Activated naive CD8-positive, alpha-beta T cell treated with anti-CD3 and anti-CD28 coated beads for 36 hours (primary cell): ENCODE results near the gene PSMF1. TPM values are rescaled to one million over a fixed set of nuclear protein-coding genes. Genes with fewer than 3 reads are reported as not detected.
"Not testable (repeated sequence)": the region's sequence is repeated elsewhere in the genome, so short reads cannot be mapped to it uniquely, and the experiment has no call there.

Experiments used
- DNase-seq: peaks from one replicate; pipeline ENCODE4 v3.0.0; 2021
- H3K27ac Mint-ChIP-seq: one replicate; pipeline ENCODE4 v1.8.0; 2022; ENCODE audit warnings: mild to moderate bottlenecking, moderate library complexity, mixed read lengths
- H3K27me3 Mint-ChIP-seq: one replicate; pipeline ENCODE4 v1.8.0; 2022; ENCODE audit warnings: mild to moderate bottlenecking, mixed read lengths
- H3K36me3 Mint-ChIP-seq: one replicate; pipeline ENCODE4 v1.8.0; 2021; ENCODE audit warnings: mild to moderate bottlenecking, mixed read lengths
- H3K4me1 Mint-ChIP-seq: one replicate; pipeline ENCODE4 v1.8.0; 2021; ENCODE audit warnings: mixed read lengths
- H3K4me3 Mint-ChIP-seq: one replicate; pipeline ENCODE4 v1.8.0; 2022; ENCODE audit warnings: mild to moderate bottlenecking, moderate library complexity, mixed read lengths
- H3K9me3 Mint-ChIP-seq: one replicate; pipeline ENCODE4 v1.8.0; 2022; ENCODE audit warnings: mixed read lengths
- total RNA-seq, 2 experiments: library from RNA; stranded (reverse); gene quantifications; one replicate each; pipeline ENCODE4 v1.2.3, GENCODE V29; 2021

Gene PSMF1
- total RNA-seq, 2 experiments from 2014 or later = 180 to 192 TPM

- peaks cover 61% of the 10 kb centered on the region for H3K36me3 Mint-ChIP-seq
- H3K27ac Mint-ChIP-seq = no peak overlapping the region
- no peaks in the 10 kb centered on the region for H3K9me3 Mint-ChIP-seq
- H3K4me1 Mint-ChIP-seq = peaks cover 22% of the 10 kb centered on the region
- H3K27me3 Mint-ChIP-seq = no peaks in the 10 kb centered on the region
- DNase-seq = no peak
- H3K4me3 Mint-ChIP-seq = no peak overlapping the region
Observed at GRCh38 chr20:1134355-1134754, 16.0 kb downstream of the PSMF1 start.

DNA sequence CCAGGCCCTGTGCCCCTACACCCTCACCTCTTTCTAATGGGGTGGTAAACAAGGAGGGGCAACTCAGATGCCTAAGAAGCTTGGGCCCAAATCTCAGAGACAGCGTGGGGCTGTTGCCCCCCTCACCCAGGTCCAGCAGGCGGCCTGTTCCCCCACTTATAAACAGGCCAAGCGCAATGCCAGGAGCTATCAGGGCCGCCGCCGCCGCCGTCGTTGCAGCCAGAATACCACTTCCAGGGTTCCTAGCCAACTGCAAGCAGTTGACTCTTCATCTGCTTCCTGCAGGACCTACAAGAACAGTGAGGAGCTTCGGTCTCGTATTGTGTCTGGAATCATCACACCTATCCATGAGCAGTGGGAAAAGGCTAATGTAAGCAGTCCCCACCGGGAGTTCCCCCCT lies 16.4 kb downstream of the PSMF1 start:
- peaks cover 58% of the 10 kb centered on the region for H3K36me3 Mint-ChIP-seq
- H3K27ac Mint-ChIP-seq = no peak overlapping the region
- DNase-seq = no peak
- no peak overlapping the region for H3K4me3 Mint-ChIP-seq
- peaks cover 22% of the 10 kb centered on the region for H3K4me1 Mint-ChIP-seq
- H3K27me3 Mint-ChIP-seq = no peaks in the 10 kb centered on the region
- no peaks in the 10 kb centered on the region for H3K9me3 Mint-ChIP-seq

DNA sequence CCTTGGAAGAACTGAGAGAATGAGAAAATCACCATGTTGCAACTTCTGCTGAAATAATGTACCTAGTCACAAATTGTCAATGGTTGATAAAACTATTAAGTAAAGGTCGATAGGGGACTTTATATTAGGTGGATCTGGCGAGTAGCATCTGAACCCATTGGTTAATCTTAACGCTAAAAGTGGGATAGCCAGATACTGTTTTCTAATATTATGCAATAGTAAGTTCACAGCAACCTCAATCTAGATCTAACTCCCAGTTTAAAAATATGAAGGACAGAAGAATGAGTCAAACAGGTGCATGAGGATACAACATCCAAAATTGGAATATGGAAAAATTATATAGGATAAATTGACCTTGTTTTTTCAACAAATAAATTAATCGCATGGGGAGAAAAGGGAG lies 18.8 kb downstream of the PSMF1 start:
- no peaks in the 10 kb centered on the region for H3K27me3 Mint-ChIP-seq
- H3K36me3 Mint-ChIP-seq = peaks cover 53% of the 10 kb centered on the region
- H3K4me3 Mint-ChIP-seq = no peak overlapping the region
- no peak overlapping the region for H3K27ac Mint-ChIP-seq
- no peaks in the 10 kb centered on the region for H3K9me3 Mint-ChIP-seq
- H3K4me1 Mint-ChIP-seq = peaks cover 17% of the 10 kb centered on the region
- DNase-seq = no peak

DNA sequence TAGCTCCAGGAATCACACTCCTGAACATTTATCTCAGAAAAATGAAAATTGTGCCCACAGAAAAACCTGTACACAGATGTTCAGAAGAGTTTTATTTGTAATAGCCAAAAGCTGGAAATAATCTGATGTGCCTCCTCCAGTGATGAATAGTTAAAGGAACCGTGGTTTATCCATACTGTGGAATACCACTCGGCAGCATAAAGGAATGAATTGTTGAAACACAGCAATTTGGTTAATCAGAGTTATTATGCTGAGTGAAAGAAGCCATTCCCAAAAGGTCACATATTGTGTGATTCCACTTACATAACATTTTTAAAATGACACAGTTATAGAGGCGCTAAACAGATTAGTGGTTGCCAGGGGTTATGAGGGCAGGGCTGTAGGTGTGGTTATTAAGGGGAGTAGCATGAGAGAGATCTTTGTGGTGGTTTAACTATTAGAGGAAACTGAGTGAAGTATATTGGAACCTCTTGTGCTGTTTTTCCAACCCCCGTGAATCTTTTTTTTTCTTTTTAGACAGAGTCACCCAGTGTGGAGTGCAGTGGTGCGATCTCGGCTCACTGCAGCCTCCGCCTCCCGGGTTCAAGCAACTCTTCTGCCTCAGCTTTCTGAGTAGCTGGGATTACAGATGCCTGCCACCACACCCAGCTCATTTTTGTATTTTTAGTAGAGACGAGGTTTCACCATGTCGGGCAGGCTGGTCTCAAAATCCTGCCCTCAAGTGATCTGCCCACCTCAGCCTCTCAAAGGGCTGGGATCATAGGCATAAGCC lies 26.2 kb downstream of the PSMF1 start:
- peaks cover 40% of the 10 kb centered on the region for H3K36me3 Mint-ChIP-seq
- no peaks in the 10 kb centered on the region for H3K9me3 Mint-ChIP-seq
- H3K27ac Mint-ChIP-seq = no peak overlapping the region
- no peak overlapping the region for H3K4me3 Mint-ChIP-seq
- H3K27me3 Mint-ChIP-seq = no peaks in the 10 kb centered on the region
- H3K4me1 Mint-ChIP-seq = peaks cover 15% of the 10 kb centered on the region
- DNase-seq = no peak

GRCh38 chr20:1146957-1147356 lies 28.6 kb downstream of the PSMF1 start:
- no peak overlapping the region for H3K4me3 Mint-ChIP-seq
- no peaks in the 10 kb centered on the region for H3K9me3 Mint-ChIP-seq
- DNase-seq = no peak
- peaks cover 39% of the 10 kb centered on the region for H3K36me3 Mint-ChIP-seq
- no peaks in the 10 kb centered on the region for H3K27me3 Mint-ChIP-seq
- no peak overlapping the region for H3K27ac Mint-ChIP-seq
- peaks cover 18% of the 10 kb centered on the region for H3K4me1 Mint-ChIP-seq

- peaks cover 14% of the 10 kb centered on the region for H3K4me1 Mint-ChIP-seq
- not testable (repeated sequence) for DNase-seq, H3K27me3 Mint-ChIP-seq, H3K9me3 Mint-ChIP-seq, H3K4me3 Mint-ChIP-seq, H3K27ac Mint-ChIP-seq
- peaks cover 52% of the 10 kb centered on the region for H3K36me3 Mint-ChIP-seq
Observed at GRCh38 chr20:1149812-1150211, 31.4 kb downstream of the PSMF1 start.

DNA sequence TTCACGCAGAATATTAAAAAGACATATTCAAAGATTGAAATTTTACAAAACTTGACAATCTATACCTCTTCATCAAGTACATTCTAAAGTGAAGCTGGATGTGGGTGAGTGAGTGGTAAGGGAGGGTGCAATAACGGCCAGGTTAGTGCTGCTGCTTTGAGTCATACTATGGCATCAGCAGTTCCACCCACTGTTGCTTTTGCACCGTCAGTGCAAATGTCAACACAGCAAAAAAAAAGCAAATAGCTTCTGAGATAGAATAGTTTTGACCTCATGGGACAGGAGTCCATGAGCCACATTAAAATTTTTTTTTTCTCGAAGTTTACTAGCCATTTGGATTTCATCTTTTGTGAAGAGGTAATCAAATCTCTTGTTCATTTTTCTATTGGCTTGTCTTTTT lies 31.8 kb downstream of the PSMF1 start:
- Mint-ChIP-seq H3K9me3 (no peaks in the 10 kb centered on the region), H3K27me3 (no peaks in the 10 kb centered on the region), H3K4me3 (no peak overlapping the region), H3K27ac (no peak overlapping the region), H3K36me3 (peaks cover 56% of the 10 kb centered on the region), H3K4me1 (peaks cover 14% of the 10 kb centered on the region)
- no peak for DNase-seq

GRCh38 chr20:1150968-1151367 lies 32.6 kb downstream of the PSMF1 start:
- Mint-ChIP-seq H3K4me3 (no peak overlapping the region), H3K36me3 (peaks cover 61% of the 10 kb centered on the region)

DNA sequence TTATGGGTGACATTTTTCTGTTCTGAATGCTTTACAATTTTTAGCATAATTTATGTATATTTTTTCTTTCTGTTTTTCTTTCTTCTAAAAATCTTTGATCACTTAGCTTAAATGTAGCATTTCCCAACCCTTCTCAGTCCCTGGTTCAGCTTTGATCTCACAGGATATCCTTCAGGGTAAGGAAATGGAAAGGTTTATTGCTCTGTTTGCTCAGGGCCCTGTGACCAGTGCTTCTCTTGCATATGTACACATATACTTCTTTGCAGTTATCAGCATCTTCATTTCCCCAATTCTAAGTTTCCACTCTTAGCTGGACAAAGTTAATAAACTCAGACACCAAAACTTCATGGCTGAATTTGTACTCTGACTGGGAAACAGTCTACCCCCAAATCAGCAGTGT lies 35.8 kb downstream of the PSMF1 start:
- no peak for DNase-seq
- H3K27ac Mint-ChIP-seq = no peak overlapping the region
- H3K9me3 Mint-ChIP-seq = no peaks in the 10 kb centered on the region
- H3K27me3 Mint-ChIP-seq = no peaks in the 10 kb centered on the region
- H3K4me3 Mint-ChIP-seq = no peak overlapping the region
- H3K4me1 Mint-ChIP-seq = peaks cover 5% of the 10 kb centered on the region
- H3K36me3 Mint-ChIP-seq = peaks cover 50% of the 10 kb centered on the region

More at GRCh38 chr20:1150968-1151367, 32.6 kb downstream of the PSMF1 start:
- no peaks in the 10 kb centered on the region for H3K9me3 Mint-ChIP-seq
- H3K4me1 Mint-ChIP-seq = peaks cover 12% of the 10 kb centered on the region
- no peak for DNase-seq
- no peaks in the 10 kb centered on the region for H3K27me3 Mint-ChIP-seq
- H3K27ac Mint-ChIP-seq = no peak overlapping the region

- H3K4me3 Mint-ChIP-seq = no peak overlapping the region
- DNase-seq = no peak
- H3K9me3 Mint-ChIP-seq = no peaks in the 10 kb centered on the region
- H3K27ac Mint-ChIP-seq = no peak overlapping the region
- H3K27me3 Mint-ChIP-seq = no peaks in the 10 kb centered on the region
- H3K36me3 Mint-ChIP-seq = peaks cover 47% of the 10 kb centered on the region
- H3K4me1 Mint-ChIP-seq = peaks cover 5% of the 10 kb centered on the region
Observed at GRCh38 chr20:1154691-1155090, 36.3 kb downstream of the PSMF1 start.

DNA sequence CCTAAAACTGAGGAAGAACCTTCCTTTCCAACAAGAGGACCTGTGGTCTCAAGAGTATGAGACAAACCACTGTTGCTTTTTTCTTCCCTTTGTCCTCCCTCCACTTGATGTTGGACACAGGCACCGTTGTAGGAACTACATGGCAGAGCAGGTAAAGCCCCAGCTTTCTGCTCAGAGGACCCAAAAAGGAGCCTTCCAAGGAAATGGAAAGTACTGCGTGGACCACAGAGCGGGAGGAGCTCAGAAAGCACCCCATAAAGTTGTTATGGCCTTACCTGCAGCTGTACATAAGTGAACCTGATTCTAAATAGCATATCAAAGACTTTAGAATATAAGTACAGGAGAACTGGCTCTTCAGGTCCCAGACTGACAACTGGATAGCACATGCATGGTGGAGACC lies 36.9 kb downstream of the PSMF1 start:
- no peak overlapping the region for H3K27ac Mint-ChIP-seq
- H3K4me3 Mint-ChIP-seq = no peak overlapping the region
- no peaks in the 10 kb centered on the region for H3K27me3 Mint-ChIP-seq
- no peak for DNase-seq
- H3K36me3 Mint-ChIP-seq = peaks cover 46% of the 10 kb centered on the region
- H3K9me3 Mint-ChIP-seq = no peaks in the 10 kb centered on the region
- H3K4me1 Mint-ChIP-seq = peaks cover 5% of the 10 kb centered on the region

- Mint-ChIP-seq H3K27ac (no peak overlapping the region), H3K27me3 (no peaks in the 10 kb centered on the region), H3K36me3 (peaks cover 26% of the 10 kb centered on the region), H3K4me1 (peaks cover 4% of the 10 kb centered on the region), H3K4me3 (no peak overlapping the region), H3K9me3 (no peaks in the 10 kb centered on the region)
- no peak for DNase-seq
Observed at GRCh38 chr20:1160496-1160895, 42.1 kb downstream of the PSMF1 start.

GRCh38 chr20:1160991-1161390 lies 42.6 kb downstream of the PSMF1 start:
- Mint-ChIP-seq H3K4me3 (no peak overlapping the region), H3K9me3 (no peaks in the 10 kb centered on the region), H3K4me1 (peaks cover 4% of the 10 kb centered on the region), H3K27ac (no peak overlapping the region), H3K27me3 (no peaks in the 10 kb centered on the region), H3K36me3 (peaks cover 24% of the 10 kb centered on the region)
- no peak for DNase-seq

DNA sequence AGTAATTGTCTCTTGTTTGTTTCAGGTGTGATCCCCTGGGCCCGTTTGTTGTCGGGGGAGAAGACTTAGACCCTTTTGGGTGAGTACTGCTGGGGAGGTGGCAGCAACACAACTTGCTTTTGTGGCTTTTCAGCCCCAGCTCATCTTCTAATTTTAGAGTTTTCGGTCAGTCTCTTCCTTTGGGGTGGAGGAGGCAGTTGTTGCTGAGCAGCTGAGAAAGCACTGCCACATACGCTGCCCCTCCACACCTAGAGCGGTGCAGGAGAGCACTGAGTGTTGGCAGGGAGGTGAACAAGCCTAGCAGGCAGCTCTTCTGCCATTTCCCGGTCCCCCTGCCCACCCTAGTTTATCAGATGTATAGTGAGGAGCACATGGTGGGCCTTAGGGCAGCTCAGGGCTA lies 44.7 kb downstream of the PSMF1 start:
- peaks cover 4% of the 10 kb centered on the region for H3K4me1 Mint-ChIP-seq
- peaks cover 32% of the 10 kb centered on the region for H3K36me3 Mint-ChIP-seq
- H3K9me3 Mint-ChIP-seq = no peaks in the 10 kb centered on the region
- no peaks in the 10 kb centered on the region for H3K27me3 Mint-ChIP-seq
- DNase-seq = no peak
- H3K4me3 Mint-ChIP-seq = no peak overlapping the region
- no peak overlapping the region for H3K27ac Mint-ChIP-seq

DNA sequence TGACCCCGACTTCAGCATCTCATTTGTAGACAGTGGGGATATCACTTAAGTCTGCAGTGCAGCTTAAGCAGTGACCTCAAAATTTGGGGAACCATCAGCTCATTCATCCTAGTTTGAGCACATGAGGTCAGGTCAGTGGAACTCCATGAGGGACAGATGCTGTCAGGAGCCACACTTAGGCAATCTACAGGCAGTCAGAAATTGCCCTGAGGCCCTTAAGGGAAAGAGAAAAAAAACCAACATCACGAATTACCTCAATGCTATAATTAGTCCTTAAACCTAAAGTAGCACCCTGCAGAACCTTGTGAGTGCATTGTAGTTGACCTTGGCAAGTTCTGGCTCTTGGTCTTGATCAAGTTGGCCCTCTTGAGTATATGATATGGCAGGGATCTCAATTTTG lies 45.3 kb downstream of the PSMF1 start:
- no peak for DNase-seq
- H3K9me3 Mint-ChIP-seq = no peaks in the 10 kb centered on the region
- no peak overlapping the region for H3K4me3 Mint-ChIP-seq
- H3K36me3 Mint-ChIP-seq = peaks cover 35% of the 10 kb centered on the region
- peaks cover 4% of the 10 kb centered on the region for H3K4me1 Mint-ChIP-seq
- no peaks in the 10 kb centered on the region for H3K27me3 Mint-ChIP-seq
- H3K27ac Mint-ChIP-seq = no peak overlapping the region

DNA sequence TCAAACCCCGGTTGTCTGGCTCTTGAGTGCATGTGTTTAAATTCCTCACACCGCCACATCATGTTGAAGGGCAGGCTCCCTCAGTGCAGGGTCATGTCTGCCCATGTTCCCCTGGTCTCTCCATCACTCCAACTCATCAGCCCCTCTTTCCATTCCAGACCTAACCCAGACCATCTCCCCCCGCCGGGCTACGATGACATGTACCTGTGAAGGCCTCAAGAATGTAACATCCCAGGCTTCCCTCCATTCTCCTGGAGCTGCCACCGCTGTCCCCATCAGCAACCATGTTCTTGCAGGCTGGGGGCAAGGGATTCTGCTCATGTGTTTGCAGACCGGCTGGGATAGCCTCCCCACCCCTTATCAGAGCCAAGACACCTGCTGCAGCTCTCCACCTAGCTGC lies 46.5 kb downstream of the PSMF1 start:
- peaks cover 39% of the 10 kb centered on the region for H3K36me3 Mint-ChIP-seq

More for the DNA sequence above, 46.5 kb downstream of the PSMF1 start:
- no peak for DNase-seq
- H3K4me3 Mint-ChIP-seq = no peak overlapping the region
- peaks cover 4% of the 10 kb centered on the region for H3K4me1 Mint-ChIP-seq
- H3K9me3 Mint-ChIP-seq = no peaks in the 10 kb centered on the region
- H3K27me3 Mint-ChIP-seq = no peaks in the 10 kb centered on the region
- H3K27ac Mint-ChIP-seq = peak overlapping the region; percentile 47
